BE2C (cell line): ENCODE measurements around the gene TSPAN31. TPM values are rescaled to one million over a fixed set of nuclear protein-coding genes. Genes with fewer than 3 reads are reported as not detected.
A peak's percentile ranks its signal among the peaks of the same experiment; 100 is the strongest.

Experiments
- DNase-seq: peaks from one replicate; pipeline ENCODE4 v3.0.0-alpha.2; 2020
- H3K27me3 ChIP-seq: fragments of 250-450 bp; sonication (Bioruptor Pico); 2 replicates; pipeline ENCODE4 v1.5.1; 2020; ENCODE audit warnings: mild to moderate bottlenecking
- H3K36me3 ChIP-seq: fragments of 250-450 bp; sonication (Bioruptor Pico); 2 replicates; pipeline ENCODE4 v1.5.1; 2020; ENCODE audit warnings: mild to moderate bottlenecking
- H3K4me1 ChIP-seq: fragments of 250-450 bp; sonication (Bioruptor Pico); 2 replicates; pipeline ENCODE4 v1.5.1; 2020
- H3K4me3 ChIP-seq: 2 replicates; pipeline ENCODE4 v1.5.1; 2011; ENCODE audit warnings: low read depth, low read length
- H3K9me3 ChIP-seq: fragments of 250-450 bp; sonication (Bioruptor Pico); 2 replicates; pipeline ENCODE4 v1.5.1; 2020
- polyA plus RNA-seq: library from polyadenylated mRNA; unstranded; fragments of >200 nt; gene quantifications from one replicate; pipeline ENCODE4 v1.2.1, GENCODE V29; 2012; ENCODE audit warnings: low read depth, missing spikeins; ENCODE audit not compliant: insufficient read length, insufficient read depth
- TF ChIP-seq, protein P1 (sequence below): IDR thresholded peaks from 2 replicates; pipeline ENCODE4 v1.5.1; 2012; ENCODE audit warnings: mild to moderate bottlenecking, low read depth, low read length

The TSPAN31 gene
- 18.6 TPM for polyA plus RNA-seq

DNA sequence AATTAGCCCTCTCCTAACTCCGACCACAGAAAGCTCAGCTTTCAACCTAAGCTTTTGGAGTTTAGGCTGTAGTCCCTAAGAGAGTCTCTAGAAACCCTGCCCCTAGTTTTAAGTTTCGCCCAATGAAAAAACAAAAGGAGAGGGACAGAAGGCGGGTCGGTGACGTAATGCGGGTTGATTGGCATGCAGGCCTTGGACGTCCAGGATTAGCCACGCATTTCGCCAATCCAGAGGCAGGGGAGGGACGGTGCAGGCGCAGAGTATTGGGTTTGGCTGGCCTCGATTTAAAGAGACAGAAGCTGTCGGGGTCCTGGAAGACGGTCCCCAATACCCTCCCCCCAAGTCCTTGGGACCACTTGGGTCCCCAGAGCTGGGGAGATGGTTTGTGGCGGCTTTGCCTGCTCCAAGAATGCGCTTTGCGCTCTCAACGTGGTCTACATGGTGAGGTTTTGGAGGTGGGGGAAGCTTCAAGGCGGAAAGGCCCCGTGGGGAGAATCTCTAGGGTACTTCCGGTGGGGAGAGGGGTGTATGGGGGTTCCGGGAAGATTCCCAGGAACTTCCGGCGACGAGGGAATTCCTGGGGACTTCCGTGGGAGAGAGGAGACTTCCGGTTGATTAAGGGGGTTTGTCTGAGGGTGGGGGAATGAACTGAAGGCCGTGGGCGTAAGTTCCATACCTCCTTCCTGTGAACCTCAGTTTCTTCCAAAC lies at the start of gene TSPAN31:
TSPAN31 (plus strand) TSS at position 263 of the 708 bp plus-strand sequence; CDS start at position 379, 116 bp downstream.
- no peaks in the 10 kb centered on the region for H3K9me3 ChIP-seq
- DNase-seq, result peak; percentile 96
- peaks cover 35% of the 10 kb centered on the region for H3K36me3 ChIP-seq
- H3K4me1 ChIP-seq, result peaks cover 3% of the 10 kb centered on the region; the same call in 1 of the 2 replicates
- H3K27me3 ChIP-seq, result peaks cover 10% of the 10 kb centered on the region
- TF ChIP-seq, protein P1, sequence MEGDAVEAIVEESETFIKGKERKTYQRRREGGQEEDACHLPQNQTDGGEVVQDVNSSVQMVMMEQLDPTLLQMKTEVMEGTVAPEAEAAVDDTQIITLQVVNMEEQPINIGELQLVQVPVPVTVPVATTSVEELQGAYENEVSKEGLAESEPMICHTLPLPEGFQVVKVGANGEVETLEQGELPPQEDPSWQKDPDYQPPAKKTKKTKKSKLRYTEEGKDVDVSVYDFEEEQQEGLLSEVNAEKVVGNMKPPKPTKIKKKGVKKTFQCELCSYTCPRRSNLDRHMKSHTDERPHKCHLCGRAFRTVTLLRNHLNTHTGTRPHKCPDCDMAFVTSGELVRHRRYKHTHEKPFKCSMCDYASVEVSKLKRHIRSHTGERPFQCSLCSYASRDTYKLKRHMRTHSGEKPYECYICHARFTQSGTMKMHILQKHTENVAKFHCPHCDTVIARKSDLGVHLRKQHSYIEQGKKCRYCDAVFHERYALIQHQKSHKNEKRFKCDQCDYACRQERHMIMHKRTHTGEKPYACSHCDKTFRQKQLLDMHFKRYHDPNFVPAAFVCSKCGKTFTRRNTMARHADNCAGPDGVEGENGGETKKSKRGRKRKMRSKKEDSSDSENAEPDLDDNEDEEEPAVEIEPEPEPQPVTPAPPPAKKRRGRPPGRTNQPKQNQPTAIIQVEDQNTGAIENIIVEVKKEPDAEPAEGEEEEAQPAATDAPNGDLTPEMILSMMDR, result no peak
- H3K4me3 ChIP-seq, result peak within 1 kb of the TSS; percentile 96

- no peak overlapping the region for H3K4me3 ChIP-seq
- TF ChIP-seq, protein P1, result no peak
- no peaks in the 10 kb centered on the region for H3K9me3 ChIP-seq
- H3K36me3 ChIP-seq, result peaks cover 3% of the 10 kb centered on the region; the same call in 1 of the 2 replicates
- H3K27me3 ChIP-seq, result no peaks in the 10 kb centered on the region
- no peaks in the 10 kb centered on the region for H3K4me1 ChIP-seq
- no peak for DNase-seq
Observed at GRCh38 chr12:57695770-57696432, 48.9 kb upstream of the TSPAN31 start.

- no peaks in the 10 kb centered on the region for H3K9me3 ChIP-seq
- no peaks in the 10 kb centered on the region for H3K27me3 ChIP-seq
- TF ChIP-seq, protein P1, result no peak
- H3K36me3 ChIP-seq, result peaks cover 3% of the 10 kb centered on the region
- H3K4me1 ChIP-seq, result no peaks in the 10 kb centered on the region
- no peak overlapping the region for H3K4me3 ChIP-seq
- DNase-seq, result no peak
Observed at GRCh38 chr12:57697076-57697475, 47.8 kb upstream of the TSPAN31 start.

GRCh38 chr12:57698414-57698813 lies 46.4 kb upstream of the TSPAN31 start:
- H3K27me3 ChIP-seq, result no peaks in the 10 kb centered on the region
- DNase-seq, result no peak
- H3K4me3 ChIP-seq, result no peak overlapping the region
- H3K9me3 ChIP-seq, result no peaks in the 10 kb centered on the region
- peaks cover 3% of the 10 kb centered on the region for H3K36me3 ChIP-seq
- TF ChIP-seq, protein P1, result no peak
- H3K4me1 ChIP-seq, result no peaks in the 10 kb centered on the region

GRCh38 chr12:57700317-57700716 lies 44.5 kb upstream of the TSPAN31 start:
- H3K9me3 ChIP-seq, result no peaks in the 10 kb centered on the region
- H3K4me1 ChIP-seq, result no peaks in the 10 kb centered on the region
- peaks cover 3% of the 10 kb centered on the region for H3K36me3 ChIP-seq
- no peak overlapping the region for H3K4me3 ChIP-seq
- H3K27me3 ChIP-seq, result no peaks in the 10 kb centered on the region
- TF ChIP-seq, protein P1, result no peak
- no peak for DNase-seq

DNA sequence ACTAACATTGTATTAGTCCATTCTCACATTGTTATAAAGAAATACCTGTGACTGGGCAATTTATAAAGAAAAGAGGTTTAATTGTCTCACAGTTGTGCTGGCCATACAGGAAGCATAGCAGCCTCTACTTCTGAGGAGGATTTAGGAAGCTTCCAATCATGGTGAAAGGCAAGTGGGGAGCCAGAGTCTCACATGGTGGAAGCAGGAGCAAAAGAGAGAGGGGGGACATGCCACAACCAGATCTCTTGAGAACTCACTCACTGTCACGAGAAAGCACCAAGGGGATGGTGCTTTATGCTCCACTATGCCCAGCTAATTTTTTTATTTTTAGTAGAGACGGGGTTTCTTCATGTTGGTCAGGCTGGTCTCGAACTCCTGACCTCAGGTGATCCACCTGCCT lies 37.6 kb upstream of the TSPAN31 start:
- H3K9me3 ChIP-seq, result no peaks in the 10 kb centered on the region
- H3K4me3 ChIP-seq, result no peak overlapping the region
- DNase-seq, result no peak
- H3K4me1 ChIP-seq, result no peaks in the 10 kb centered on the region
- H3K27me3 ChIP-seq, result no peaks in the 10 kb centered on the region
- TF ChIP-seq, protein P1, result no peak
- H3K36me3 ChIP-seq, result no peaks in the 10 kb centered on the region; the same call in 1 of the 2 replicates
